Measurements from ENCODE around the gene EPS8L2. TPM values are rescaled to one million over a fixed set of nuclear protein-coding genes. Genes with fewer than 3 reads are reported as not detected.

The EPS8L2 gene
- total RNA-seq, 2 experiments from 2014 or later: 7.8 to 11.9 TPM

DNA sequence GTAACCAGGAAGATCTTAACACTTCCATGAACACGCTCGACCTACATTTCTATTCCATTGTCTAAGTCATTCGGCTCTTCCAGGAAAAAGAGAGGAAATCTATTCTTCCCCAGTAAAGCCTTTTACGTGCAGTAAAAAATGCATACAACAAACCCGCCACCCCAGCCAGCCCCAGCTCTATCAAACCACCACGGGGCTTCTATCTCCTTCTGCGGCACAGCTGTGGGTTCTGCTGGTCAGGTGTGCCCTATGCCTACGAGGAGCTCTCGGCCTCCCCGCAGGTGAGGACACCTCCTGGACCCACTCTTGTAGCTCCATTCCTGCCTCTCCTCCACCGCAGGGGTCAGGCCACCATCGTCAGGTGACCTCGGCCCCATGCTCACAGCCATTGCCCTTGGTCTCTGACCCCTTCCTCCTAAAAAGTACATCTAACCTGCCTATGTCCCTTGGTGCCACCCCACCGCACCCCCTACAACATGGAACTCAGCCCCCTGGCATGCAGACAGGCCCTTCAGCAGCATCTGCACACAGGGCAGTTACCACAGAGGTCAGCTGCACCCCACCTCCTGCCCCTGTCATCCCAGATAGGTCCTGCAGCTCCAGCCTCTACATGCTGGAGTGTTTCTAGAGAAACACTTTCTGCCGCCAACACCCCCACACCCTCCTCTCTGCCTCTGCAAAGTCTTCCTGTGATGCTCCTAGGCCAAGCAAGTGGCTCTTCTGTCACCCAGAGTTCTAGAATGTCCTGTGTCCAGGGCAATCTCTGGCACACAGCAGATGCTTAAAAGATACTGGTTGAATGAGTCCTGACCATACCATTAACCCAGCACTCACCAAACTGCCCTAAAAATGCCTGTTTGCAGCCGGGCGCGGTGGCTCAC lies 14.1 kb upstream of the EPS8L2 start:
- H3K27me3 Mint-ChIP-seq: no peaks in the 10 kb centered on the region
- POLR2A ChIA-PET: interaction anchor here (0.6 kb wide), 1 partner anchor 92 kb away, joined by 4 read pairs; no protein-coding TSS in a partner anchor
- no peak overlapping the region for H3K27ac Mint-ChIP-seq
- H3K36me3 Mint-ChIP-seq (ENCODE audit: low read depth): peaks cover 31% of the 10 kb centered on the region
- H3K4me3 Mint-ChIP-seq: peak overlapping the region; percentile 5
- CTCF ChIA-PET: interaction anchor here (0.6 to 1.9 kb wide), 4 partner anchors 8 to 172 kb away, joined by 3 to 4 read pairs (median 3); no protein-coding TSS in a partner anchor
- no peaks in the 10 kb centered on the region for H3K9me3 Mint-ChIP-seq
- DNase-seq: no peak
- H3K4me1 Mint-ChIP-seq: peaks cover 46% of the 10 kb centered on the region

GRCh38 chr11:692824-693414 lies 13.1 kb upstream of the EPS8L2 start:
- Mint-ChIP-seq H3K36me3 (ENCODE audit: low read depth) (peaks cover 25% of the 10 kb centered on the region), H3K4me3 (peak overlapping the region; percentile 82), H3K9me3 (no peaks in the 10 kb centered on the region), H3K27me3 (no peaks in the 10 kb centered on the region), H3K4me1 (peaks cover 56% of the 10 kb centered on the region), H3K27ac (peak overlapping the region; percentile 91)
- ChIA-PET POLR2A (no interaction called here), CTCF (interaction anchor here (0.6 to 1.0 kb wide), 5 partner anchors 11 to 1682 kb away, joined by 3 to 4 read pairs (median 3); no protein-coding TSS in a partner anchor)
- peak; percentile 29 for DNase-seq

- POLR2A ChIA-PET: no interaction called here
- H3K4me1 Mint-ChIP-seq: peaks cover 61% of the 10 kb centered on the region
- no peaks in the 10 kb centered on the region for H3K9me3 Mint-ChIP-seq
- CTCF ChIA-PET: interaction anchor here (0.6 to 1.0 kb wide), 5 partner anchors 29 to 1681 kb away, joined by 3 to 4 read pairs (median 3); no protein-coding TSS in a partner anchor
- peaks cover 20% of the 10 kb centered on the region for H3K36me3 Mint-ChIP-seq (ENCODE audit: low read depth)
- H3K4me3 Mint-ChIP-seq: peak overlapping the region; percentile 82
- peak overlapping the region; percentile 91 for H3K27ac Mint-ChIP-seq
- H3K27me3 Mint-ChIP-seq: no peaks in the 10 kb centered on the region
- no peak for DNase-seq
These were observed 12.6 kb upstream of the EPS8L2 start for GRCh38 chr11:693415-693831.

DNA sequence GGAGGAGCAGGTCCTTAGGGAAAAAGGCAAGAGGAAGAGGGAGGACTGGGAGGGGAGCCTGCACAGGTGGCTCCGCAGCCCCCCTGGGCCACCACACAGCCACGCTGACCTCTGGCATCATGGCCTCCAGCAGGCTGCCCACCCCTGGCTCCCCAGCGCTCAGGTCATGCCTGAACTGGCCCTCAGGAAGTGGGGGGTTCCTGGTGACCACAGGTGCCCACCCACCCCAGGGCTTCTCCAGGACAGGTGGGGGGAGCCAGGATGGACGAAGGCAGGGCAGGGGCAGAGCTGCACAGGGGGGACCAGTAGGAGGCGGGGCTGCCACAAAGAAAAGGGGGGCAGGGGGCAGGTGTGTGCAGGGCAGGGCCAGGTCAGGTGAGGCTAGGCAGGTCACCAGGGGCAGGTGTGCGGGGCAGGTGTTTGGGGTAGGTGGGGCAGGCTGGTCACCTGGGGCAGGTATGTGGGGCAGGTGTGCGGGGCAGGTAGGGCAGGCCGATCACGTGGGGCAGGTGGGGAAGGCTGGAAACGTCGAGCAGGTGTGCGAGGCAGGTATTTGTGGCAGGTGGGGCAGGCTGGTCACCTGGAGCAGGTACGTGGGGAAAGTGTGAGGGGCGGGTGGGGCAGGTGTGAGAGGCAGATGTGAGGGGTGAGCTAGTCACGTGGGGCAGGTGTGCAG lies 12.0 kb upstream of the EPS8L2 start:
- no peak for DNase-seq
- POLR2A ChIA-PET: no interaction called here
- Mint-ChIP-seq H3K27ac (peak overlapping the region; percentile 91), H3K36me3 (ENCODE audit: low read depth) (peaks cover 19% of the 10 kb centered on the region), H3K9me3 (no peaks in the 10 kb centered on the region), H3K4me3 (peak overlapping the region; percentile 82), H3K4me1 (peaks cover 61% of the 10 kb centered on the region), H3K27me3 (no peaks in the 10 kb centered on the region)
- CTCF ChIA-PET: interaction anchor here (0.6 to 1.0 kb wide), 3 partner anchors 28 to 1681 kb away, joined by 3 to 4 read pairs (median 3); no protein-coding TSS in a partner anchor

GRCh38 chr11:694563-695287 lies 11.3 kb upstream of the EPS8L2 start, which contains the start of gene DEAF1:
Gene DEAF1, minus strand, starts transcription at chr11:695222. Its CDS starts 175 bp downstream, at chr11:695047.
- Mint-ChIP-seq H3K36me3 (ENCODE audit: low read depth) (peaks cover 14% of the 10 kb centered on the region), H3K4me3 (peak within 1 kb of the TSS; percentile 82), H3K9me3 (no peaks in the 10 kb centered on the region), H3K27me3 (no peaks in the 10 kb centered on the region), H3K4me1 (peaks cover 62% of the 10 kb centered on the region), H3K27ac (peak within 1 kb of the TSS; percentile 94)
- DNase-seq: peak; percentile 100
- ChIA-PET POLR2A (no interaction called here), CTCF (interaction anchor here (0.6 to 2.9 kb wide), 7 partner anchors 10 to 236 kb away, joined by 3 to 16 read pairs (median 7); no protein-coding TSS in a partner anchor)

- ChIA-PET CTCF (interaction anchor here (0.8 to 2.9 kb wide), 10 partner anchors 10 to 247 kb away, joined by 3 to 16 read pairs (median 4); no protein-coding TSS in a partner anchor), POLR2A (no interaction called here)
- no peaks in the 10 kb centered on the region for H3K27me3 Mint-ChIP-seq
- peaks cover 12% of the 10 kb centered on the region for H3K36me3 Mint-ChIP-seq (ENCODE audit: low read depth)
- peak overlapping the region; percentile 94 for H3K27ac Mint-ChIP-seq
- H3K9me3 Mint-ChIP-seq: no peaks in the 10 kb centered on the region
- DNase-seq: no peak
- H3K4me1 Mint-ChIP-seq: peaks cover 60% of the 10 kb centered on the region
- peak overlapping the region; percentile 82 for H3K4me3 Mint-ChIP-seq
These were observed 10.8 kb upstream of the EPS8L2 start for GRCh38 chr11:695288-695537.

GRCh38 chr11:695538-696248 lies 10.3 kb upstream of the EPS8L2 start, which contains the start of gene TMEM80:
Gene TMEM80, plus strand, starts transcription at chr11:695816. Its CDS starts 12 bp downstream, at chr11:695828.
- ChIA-PET CTCF (interaction anchor here (0.8 to 2.9 kb wide), 14 partner anchors 9 to 248 kb away, joined by 3 to 16 read pairs (median 4); partner anchors contain the start of gene CDHR5), POLR2A (interaction anchor here (1.1 kb wide), 1 partner anchor 8 kb away, joined by 4 read pairs; no protein-coding TSS in a partner anchor)
- Mint-ChIP-seq H3K27ac (peak within 1 kb of the TSS; percentile 94), H3K4me3 (peak within 1 kb of the TSS; percentile 82), H3K27me3 (no peaks in the 10 kb centered on the region), H3K36me3 (ENCODE audit: low read depth) (peaks cover 13% of the 10 kb centered on the region), H3K9me3 (no peaks in the 10 kb centered on the region), H3K4me1 (peaks cover 57% of the 10 kb centered on the region)
- DNase-seq: peak; percentile 99

DNA sequence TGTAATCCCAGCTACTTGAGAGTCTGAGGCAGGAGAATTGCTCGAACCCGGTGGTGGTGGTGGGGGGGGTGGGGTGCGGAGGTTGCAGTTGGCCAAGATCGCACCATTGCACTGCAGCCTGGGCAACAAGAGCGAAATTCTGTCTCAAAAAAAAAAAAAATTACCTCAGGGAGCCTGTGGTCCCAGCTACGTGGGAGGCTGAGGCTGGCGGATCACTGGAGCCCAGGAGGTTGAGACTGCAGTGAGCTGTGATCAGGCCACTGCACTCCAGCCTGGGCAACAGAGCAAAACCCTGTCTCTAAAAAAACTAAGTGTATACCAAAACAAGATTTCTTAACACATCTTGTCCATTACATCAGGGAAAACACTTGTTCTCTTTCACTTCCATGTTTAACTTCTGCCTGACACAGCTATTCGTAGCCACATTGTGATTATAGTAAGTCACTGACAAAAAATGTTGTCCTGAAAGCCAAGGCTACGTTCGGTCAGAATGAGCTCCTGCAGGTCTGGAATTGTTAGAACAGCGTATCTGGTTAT lies 9.0 kb upstream of the EPS8L2 start:
- Mint-ChIP-seq H3K27ac (peak overlapping the region; percentile 62), H3K9me3 (no peaks in the 10 kb centered on the region), H3K4me1 (peaks cover 44% of the 10 kb centered on the region), H3K36me3 (ENCODE audit: low read depth) (peaks cover 11% of the 10 kb centered on the region), H3K4me3 (peak overlapping the region; percentile 82), H3K27me3 (no peaks in the 10 kb centered on the region)
- POLR2A ChIA-PET: interaction anchor here (0.7 kb wide), 1 partner anchor 144 kb away, joined by 3 read pairs; no protein-coding TSS in a partner anchor
- CTCF ChIA-PET: interaction anchor here (0.6 to 2.9 kb wide), 11 partner anchors 8 to 178 kb away, joined by 3 to 16 read pairs (median 4); partner anchors contain the start of gene CDHR5
- no peak for DNase-seq

DNA sequence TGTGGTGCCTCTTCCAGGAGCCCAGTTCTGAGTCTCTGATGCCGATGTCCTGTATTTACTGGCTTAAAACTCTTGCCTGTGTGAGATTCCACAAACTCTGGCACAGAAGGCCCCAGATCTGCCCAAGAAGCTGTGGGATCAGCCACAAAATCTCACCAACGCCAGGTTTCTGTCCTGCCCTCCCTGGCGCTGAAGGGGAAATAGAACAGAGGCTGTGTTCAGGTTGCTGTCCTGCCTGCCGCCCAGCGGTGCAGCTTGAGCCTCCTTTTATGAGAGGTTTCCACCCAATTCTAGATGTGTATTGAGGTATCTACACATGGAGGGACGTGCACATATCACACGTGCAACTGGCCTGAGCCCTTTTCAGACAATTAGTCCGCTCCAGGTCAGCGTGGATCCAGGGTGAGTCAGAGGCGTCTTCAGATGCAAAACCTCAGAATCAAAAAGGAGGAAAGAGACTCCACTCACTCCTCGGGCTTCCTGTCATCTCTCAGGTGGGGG lies 8.2 kb upstream of the EPS8L2 start:
- Mint-ChIP-seq H3K4me3 (peak overlapping the region; percentile 82), H3K4me1 (peaks cover 38% of the 10 kb centered on the region), H3K9me3 (no peaks in the 10 kb centered on the region), H3K36me3 (ENCODE audit: low read depth) (peaks cover 11% of the 10 kb centered on the region), H3K27me3 (no peaks in the 10 kb centered on the region), H3K27ac (peak overlapping the region; percentile 62)
- ChIA-PET CTCF (interaction anchor here (0.9 to 2.8 kb wide), 5 partner anchors 25 to 179 kb away, joined by 3 to 16 read pairs (median 3); no protein-coding TSS in a partner anchor), POLR2A (no interaction called here)
- no peak for DNase-seq

DNA sequence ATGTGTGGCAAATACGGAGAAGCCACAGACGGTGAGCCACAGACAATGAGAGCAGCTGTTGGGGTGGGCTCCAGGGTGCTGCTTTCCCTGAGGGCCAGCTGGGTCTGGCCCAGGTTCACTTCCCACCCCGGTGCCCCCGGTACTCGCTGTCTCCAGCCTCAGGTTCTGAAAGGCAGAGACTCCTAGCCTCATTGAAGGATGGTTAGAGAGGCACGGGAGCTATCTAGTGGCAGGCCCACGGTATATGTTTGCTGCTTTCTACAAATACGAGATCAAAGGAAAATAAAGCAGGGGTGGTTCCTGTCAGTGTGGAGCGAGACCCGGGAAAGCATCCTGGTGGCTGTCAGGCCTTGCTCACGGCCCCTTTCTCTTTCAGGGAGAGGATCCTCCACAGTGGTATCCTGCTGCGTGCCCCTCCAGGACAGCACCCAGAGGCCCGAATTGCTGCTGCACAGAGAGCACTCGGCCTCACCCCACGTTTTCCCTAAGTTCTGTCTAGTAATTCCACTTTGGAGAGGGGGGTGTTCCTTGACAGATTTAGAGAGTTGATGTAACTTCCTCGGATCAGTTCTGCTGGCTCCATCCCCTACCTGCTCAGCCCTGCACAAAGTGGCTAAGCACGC lies 7.4 kb upstream of the EPS8L2 start:
- Mint-ChIP-seq H3K9me3 (no peaks in the 10 kb centered on the region), H3K36me3 (ENCODE audit: low read depth) (peaks cover 5% of the 10 kb centered on the region), H3K27me3 (no peaks in the 10 kb centered on the region), H3K4me3 (no peak overlapping the region), H3K27ac (no peak overlapping the region), H3K4me1 (peaks cover 31% of the 10 kb centered on the region)
- ChIA-PET CTCF (interaction anchor here (0.9 kb wide), 1 partner anchor 180 kb away, joined by 3 read pairs; no protein-coding TSS in a partner anchor), POLR2A (no interaction called here)
- DNase-seq: no peak

DNA sequence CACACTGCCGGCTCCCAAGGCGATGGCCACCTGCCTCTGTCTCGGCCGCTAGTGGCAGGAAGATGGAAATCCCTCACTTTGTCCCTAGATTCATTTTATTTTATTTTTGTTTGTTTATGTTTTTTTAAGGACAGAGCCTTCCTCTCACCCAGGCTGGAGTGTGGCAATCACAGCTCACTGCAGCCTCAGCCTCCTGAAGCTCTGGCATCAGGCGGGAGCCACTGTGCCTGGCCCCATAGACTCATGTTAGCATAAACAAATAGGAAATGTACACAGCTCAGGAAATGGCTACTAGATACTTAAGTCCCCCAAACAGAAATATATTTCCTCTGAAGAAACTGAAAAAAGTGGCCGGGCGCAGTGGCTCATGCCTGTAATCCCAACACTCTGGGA lies 6.9 kb upstream of the EPS8L2 start:
- Mint-ChIP-seq H3K36me3 (ENCODE audit: low read depth) (peaks cover 5% of the 10 kb centered on the region), H3K4me3 (no peak overlapping the region), H3K27me3 (no peaks in the 10 kb centered on the region), H3K9me3 (no peaks in the 10 kb centered on the region), H3K27ac (no peak overlapping the region), H3K4me1 (peaks cover 29% of the 10 kb centered on the region)
- ChIA-PET POLR2A (no interaction called here), CTCF (interaction anchor here (0.8 kb wide), 1 partner anchor 87 kb away, joined by 3 read pairs; no protein-coding TSS in a partner anchor)
- DNase-seq: no peak

Data from activated CD4-positive, alpha-beta T cell treated with anti-CD3 and anti-CD28 coated beads, Interleukin-2, amount 10 ng/mL, durations not matched to agents 7 days and 5 days (primary cell).